Activated CD8-positive, alpha-beta memory T cell treated with anti-CD3 and anti-CD28 coated beads, Interleukin-2, amount 50 U/mL, for 1 hour (primary cell): Measurements from ENCODE around the gene AKAP5.

Experiments used
- DNase-seq: peaks from one replicate; pipeline ENCODE4 v3.0.0-alpha.2; 2020; ENCODE audit errors: extremely low read depth

AKAP5 gene

GRCh38 chr14:64461221-64461620 is 4.1 kb upstream of the AKAP5 start:
- no peak for DNase-seq

GRCh38 chr14:64463195-64463594 is 2.1 kb upstream of the AKAP5 start:
- no peak for DNase-seq

- DNase-seq: no peak
These were observed 1.4 kb upstream of the AKAP5 start for GRCh38 chr14:64463873-64464272.

GRCh38 chr14:64464651-64465050 is 648 bp upstream of the AKAP5 start:
- no peak for DNase-seq

GRCh38 chr14:64465831-64466554 is 694 bp downstream of the AKAP5 start:
- no peak for DNase-seq

- no peak for DNase-seq
These were observed 1.8 kb downstream of the AKAP5 start for GRCh38 chr14:64467101-64467500.

- no peak for DNase-seq
These were observed 2.3 kb downstream of the AKAP5 start for GRCh38 chr14:64467566-64467965.

- DNase-seq: no peak
These were observed 3.2 kb downstream of the AKAP5 start for GRCh38 chr14:64468451-64468850.

- no peak for DNase-seq
These were observed 8.7 kb downstream of the AKAP5 start for GRCh38 chr14:64474041-64474440.

- DNase-seq: no peak
These were observed 9.4 kb downstream of the AKAP5 start for GRCh38 chr14:64474698-64475097.

- no peak for DNase-seq
These were observed 10.4 kb downstream of the AKAP5 start for GRCh38 chr14:64475585-64476273.

- no peak for DNase-seq
These were observed 11.1 kb downstream of the AKAP5 start for GRCh38 chr14:64476438-64476837.

- DNase-seq: no peak
These were observed 13.4 kb downstream of the AKAP5 start for GRCh38 chr14:64478634-64479250.

- DNase-seq: no peak
These were observed 23.3 kb downstream of the AKAP5 start for GRCh38 chr14:64488590-64489099.

GRCh38 chr14:64491637-64492036 is 26.3 kb downstream of the AKAP5 start:
- no peak for DNase-seq

- no peak for DNase-seq
These were observed 28.2 kb downstream of the AKAP5 start for GRCh38 chr14:64493455-64493854.

- no peak for DNase-seq
These were observed 30.0 kb downstream of the AKAP5 start for GRCh38 chr14:64495252-64495651.

- no peak for DNase-seq
These were observed 31.5 kb downstream of the AKAP5 start for GRCh38 chr14:64496764-64497163.

GRCh38 chr14:64500088-64500487 is 34.8 kb downstream of the AKAP5 start:
- no peak for DNase-seq

- no peak for DNase-seq
These were observed 36.3 kb downstream of the AKAP5 start for GRCh38 chr14:64501411-64502171.

- DNase-seq: no peak
These were observed 37.2 kb downstream of the AKAP5 start for GRCh38 chr14:64502456-64502855.

GRCh38 chr14:64502887-64503433 is 37.7 kb downstream of the AKAP5 start:
- DNase-seq: no peak
